Body of pancreas (tissue), 4 donors: Measurements from ENCODE around the gene BPIFB2.

Experiments
- CTCF ChIP-seq, 7 experiments: fragments of 450-650 bp in 4 of 7; fragments of 200-600 bp in 3 of 7; sonication (generic) in 3 of 7; IDR thresholded peaks; one replicate each; pipeline ENCODE4 v1.5.1; 2016 to 2019; ENCODE audit warnings: antibody characterized with exemption in 7 of 7
- POLR2A ChIP-seq, 3 donors: fragments of 450-650 bp; IDR thresholded peaks; one replicate each; pipeline ENCODE4 v1.6.1; 2016; ENCODE audit warnings: antibody characterized with exemption in 3 of 3, mild to moderate bottlenecking in 2 of 3

GRCh38 chr20:33024243-33024560, 16.7 kb downstream of the BPIFB2 start:
- TF ChIP-seq CTCF (IDR thresholded peaks at IDR 0.05) (no peak), POLR2A (IDR thresholded peaks at IDR 0.05) (no peak)
